Astrocyte (in vitro differentiated cells and primary cell): Measurements from ENCODE around the gene GABBR2. TPM values are rescaled to one million over a fixed set of nuclear protein-coding genes. Genes with fewer than 3 reads are reported as not detected.

Experiments used
- DNase-seq: peaks from one replicate; pipeline ENCODE4 v3.0.0-alpha.2; 2010; ENCODE audit warnings: low read depth
- FAIRE-seq: peaks from 2 replicates; lab custom pipeline; 2011; peaks lifted over from hg19 to GRCh38; lab: Jason Lieb, UNC
- H2AFZ ChIP-seq: 2 replicates; pipeline ENCODE4 v1.6.0; 2012; ENCODE audit warnings: low read depth, low read length, inconsistent platforms
- H3K27ac ChIP-seq: 2 replicates; pipeline ENCODE4 v1.5.1; 2011; ENCODE audit warnings: low read depth, low read length, inconsistent platforms
- H3K27me3 ChIP-seq: 2 replicates; pipeline ENCODE4 v1.6.0; 2011; ENCODE audit warnings: low read length, inconsistent platforms; ENCODE audit not compliant: insufficient read depth
- H3K36me3 ChIP-seq: 2 replicates; pipeline ENCODE4 v1.5.1; 2011; ENCODE audit warnings: low read length, inconsistent platforms; ENCODE audit not compliant: insufficient read depth
- H3K4me1 ChIP-seq: 2 replicates; pipeline ENCODE4 v1.5.1; 2011; ENCODE audit warnings: low read length, inconsistent platforms; ENCODE audit not compliant: insufficient read depth
- H3K4me2 ChIP-seq: 2 replicates; pipeline ENCODE4 v1.6.0; 2012; ENCODE audit warnings: low read length, inconsistent platforms
- H3K4me3 ChIP-seq: 2 replicates; pipeline ENCODE4 v1.5.1; 2011; ENCODE audit warnings: low read depth, mild to moderate bottlenecking, low read length, inconsistent platforms; ENCODE audit not compliant: insufficient read depth
- H3K79me2 ChIP-seq: 2 replicates; pipeline ENCODE4 v1.6.0; 2012; ENCODE audit warnings: mild to moderate bottlenecking, low read length, inconsistent platforms; ENCODE audit not compliant: insufficient read depth
- H3K9ac ChIP-seq: 2 replicates; pipeline ENCODE4 v1.6.0; 2012; ENCODE audit warnings: mild to moderate bottlenecking, low read length, inconsistent platforms
- H3K9me3 ChIP-seq: 2 replicates; pipeline ENCODE4 v1.5.1; 2012; ENCODE audit warnings: low read depth, mild to moderate bottlenecking, low read length, inconsistent platforms; ENCODE audit not compliant: insufficient read depth
- H4K20me1 ChIP-seq: 2 replicates; pipeline ENCODE4 v1.6.0; 2012; ENCODE audit warnings: low read length, inconsistent platforms; ENCODE audit not compliant: insufficient read depth
- H3K27ac Mint-ChIP-seq: one replicate; pipeline ENCODE4 v1.8.0; 2021; ENCODE audit warnings: mild to moderate bottlenecking, mixed read lengths; ENCODE audit not compliant: unreplicated experiment
- H3K27me3 Mint-ChIP-seq: one replicate; pipeline ENCODE4 v1.8.0; 2021; ENCODE audit warnings: low read depth, mixed read lengths; ENCODE audit not compliant: unreplicated experiment
- H3K36me3 Mint-ChIP-seq: one replicate; pipeline ENCODE4 v1.8.0; 2021; ENCODE audit warnings: low read depth, mixed read lengths; ENCODE audit not compliant: unreplicated experiment
- H3K4me1 Mint-ChIP-seq: one replicate; pipeline ENCODE4 v1.8.0; 2021; ENCODE audit warnings: low read depth, mixed read lengths; ENCODE audit not compliant: unreplicated experiment
- H3K4me3 Mint-ChIP-seq: one replicate; pipeline ENCODE4 v1.8.0; 2021; ENCODE audit warnings: mild to moderate bottlenecking, moderate library complexity, mixed read lengths; ENCODE audit not compliant: unreplicated experiment
- H3K9me3 Mint-ChIP-seq: one replicate; pipeline ENCODE4 v1.8.0; 2021; ENCODE audit warnings: mild to moderate bottlenecking, mixed read lengths; ENCODE audit not compliant: unreplicated experiment
- EZH2 ChIP-seq: IDR thresholded peaks from 2 replicates; pipeline ENCODE4 v1.6.1; 2012; ENCODE audit warnings: mild to moderate bottlenecking, low read length, inconsistent platforms; ENCODE audit not compliant: insufficient read depth
- total RNA-seq: library from RNA; stranded (reverse); gene quantifications from 2 replicates; pipeline ENCODE4 v1.2.1, GENCODE V29; 2021
- TF ChIP-seq, protein P1 (sequence below): IDR thresholded peaks from 2 replicates; pipeline ENCODE4 v1.5.1; 2011; ENCODE audit warnings: low read depth, mild to moderate bottlenecking, inconsistent platforms, low read length, moderate library complexity; ENCODE audit not compliant: insufficient read depth

Gene GABBR2
- total RNA-seq, 1 donor from 2014 or later, result 2.0 TPM

DNA sequence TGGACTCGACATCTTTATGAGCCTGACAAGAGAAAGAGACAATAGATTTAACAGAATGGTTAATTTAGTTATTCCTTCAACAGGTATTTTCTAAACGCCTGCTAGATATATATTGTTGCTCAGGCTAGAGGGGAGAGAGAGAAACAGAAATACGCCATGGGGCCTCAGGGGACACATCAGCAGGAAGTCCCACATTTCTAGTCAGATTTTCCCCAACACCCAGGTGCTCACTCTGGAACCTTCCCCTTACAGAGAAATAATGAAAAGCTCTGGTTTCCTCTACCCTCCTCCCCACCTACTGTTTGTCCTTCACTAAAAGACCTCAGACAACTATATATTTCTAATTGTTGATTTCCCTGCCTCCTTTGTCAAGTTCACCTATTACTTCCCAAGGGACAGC is 323.0 kb downstream of the GABBR2 start:
- H3K9me3 Mint-ChIP-seq, result no peaks in the 10 kb centered on the region
- Histone ChIP-seq H3K4me2 (no peak overlapping the region), H3K9me3 (no peaks in the 10 kb centered on the region), H2AFZ (no peak overlapping the region), H3K4me3 (no peak overlapping the region), H3K9ac (no peak overlapping the region), H3K27me3 (peaks cover 2% of the 10 kb centered on the region), H3K79me2 (no peaks in the 10 kb centered on the region), H3K4me1 (no peaks in the 10 kb centered on the region), H3K27ac (no peak overlapping the region), H3K36me3 (no peaks in the 10 kb centered on the region), H4K20me1 (no peaks in the 10 kb centered on the region)
- FAIRE-seq, result no peak
- no peak overlapping the region for H3K27ac Mint-ChIP-seq
- no peak for DNase-seq
- peaks cover 6% of the 10 kb centered on the region for H3K27me3 Mint-ChIP-seq
- no peak for TF ChIP-seq EZH2
- TF ChIP-seq, protein P1, sequence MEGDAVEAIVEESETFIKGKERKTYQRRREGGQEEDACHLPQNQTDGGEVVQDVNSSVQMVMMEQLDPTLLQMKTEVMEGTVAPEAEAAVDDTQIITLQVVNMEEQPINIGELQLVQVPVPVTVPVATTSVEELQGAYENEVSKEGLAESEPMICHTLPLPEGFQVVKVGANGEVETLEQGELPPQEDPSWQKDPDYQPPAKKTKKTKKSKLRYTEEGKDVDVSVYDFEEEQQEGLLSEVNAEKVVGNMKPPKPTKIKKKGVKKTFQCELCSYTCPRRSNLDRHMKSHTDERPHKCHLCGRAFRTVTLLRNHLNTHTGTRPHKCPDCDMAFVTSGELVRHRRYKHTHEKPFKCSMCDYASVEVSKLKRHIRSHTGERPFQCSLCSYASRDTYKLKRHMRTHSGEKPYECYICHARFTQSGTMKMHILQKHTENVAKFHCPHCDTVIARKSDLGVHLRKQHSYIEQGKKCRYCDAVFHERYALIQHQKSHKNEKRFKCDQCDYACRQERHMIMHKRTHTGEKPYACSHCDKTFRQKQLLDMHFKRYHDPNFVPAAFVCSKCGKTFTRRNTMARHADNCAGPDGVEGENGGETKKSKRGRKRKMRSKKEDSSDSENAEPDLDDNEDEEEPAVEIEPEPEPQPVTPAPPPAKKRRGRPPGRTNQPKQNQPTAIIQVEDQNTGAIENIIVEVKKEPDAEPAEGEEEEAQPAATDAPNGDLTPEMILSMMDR, result no peak
- H3K4me3 Mint-ChIP-seq, result no peak overlapping the region
- peaks cover 3% of the 10 kb centered on the region for H3K4me1 Mint-ChIP-seq
- peaks cover 2% of the 10 kb centered on the region for H3K36me3 Mint-ChIP-seq

DNA sequence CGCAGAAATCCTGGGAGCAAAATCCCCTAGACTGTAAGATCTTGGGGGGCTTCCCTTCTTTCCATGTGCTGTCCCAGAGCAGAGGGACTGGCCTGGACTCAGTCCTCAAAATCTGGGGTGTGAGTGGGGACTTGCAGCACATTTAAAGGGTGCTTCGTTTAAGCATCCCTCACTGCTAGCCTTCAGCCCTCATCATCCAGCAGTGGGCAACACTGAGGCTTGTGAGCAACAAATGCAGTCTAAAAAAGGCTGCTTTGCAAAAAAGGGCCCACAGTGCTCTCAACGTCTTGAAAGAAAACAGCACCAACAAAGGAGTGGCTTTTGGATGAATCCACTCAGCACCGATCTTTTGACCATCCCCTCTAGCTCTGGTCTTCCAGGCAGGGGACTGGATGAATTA is 325.0 kb downstream of the GABBR2 start:
- Histone ChIP-seq H3K27ac (no peak overlapping the region), H3K79me2 (no peaks in the 10 kb centered on the region), H3K27me3 (no peaks in the 10 kb centered on the region), H3K36me3 (no peaks in the 10 kb centered on the region), H3K9me3 (no peaks in the 10 kb centered on the region), H4K20me1 (no peaks in the 10 kb centered on the region), H3K9ac (no peak overlapping the region), H3K4me1 (peaks cover 11% of the 10 kb centered on the region), H3K4me2 (no peak overlapping the region), H2AFZ (no peak overlapping the region), H3K4me3 (no peak overlapping the region)
- FAIRE-seq, result no peak
- peaks cover under 1% of the 10 kb centered on the region for H3K36me3 Mint-ChIP-seq
- peaks cover 15% of the 10 kb centered on the region for H3K4me1 Mint-ChIP-seq
- H3K9me3 Mint-ChIP-seq, result no peaks in the 10 kb centered on the region
- H3K27me3 Mint-ChIP-seq, result peaks cover 2% of the 10 kb centered on the region
- H3K27ac Mint-ChIP-seq, result no peak overlapping the region
- no peak overlapping the region for H3K4me3 Mint-ChIP-seq
- no peak for DNase-seq
- no peak for TF ChIP-seq EZH2
- TF ChIP-seq, protein P1, result peak; percentile 14

DNA sequence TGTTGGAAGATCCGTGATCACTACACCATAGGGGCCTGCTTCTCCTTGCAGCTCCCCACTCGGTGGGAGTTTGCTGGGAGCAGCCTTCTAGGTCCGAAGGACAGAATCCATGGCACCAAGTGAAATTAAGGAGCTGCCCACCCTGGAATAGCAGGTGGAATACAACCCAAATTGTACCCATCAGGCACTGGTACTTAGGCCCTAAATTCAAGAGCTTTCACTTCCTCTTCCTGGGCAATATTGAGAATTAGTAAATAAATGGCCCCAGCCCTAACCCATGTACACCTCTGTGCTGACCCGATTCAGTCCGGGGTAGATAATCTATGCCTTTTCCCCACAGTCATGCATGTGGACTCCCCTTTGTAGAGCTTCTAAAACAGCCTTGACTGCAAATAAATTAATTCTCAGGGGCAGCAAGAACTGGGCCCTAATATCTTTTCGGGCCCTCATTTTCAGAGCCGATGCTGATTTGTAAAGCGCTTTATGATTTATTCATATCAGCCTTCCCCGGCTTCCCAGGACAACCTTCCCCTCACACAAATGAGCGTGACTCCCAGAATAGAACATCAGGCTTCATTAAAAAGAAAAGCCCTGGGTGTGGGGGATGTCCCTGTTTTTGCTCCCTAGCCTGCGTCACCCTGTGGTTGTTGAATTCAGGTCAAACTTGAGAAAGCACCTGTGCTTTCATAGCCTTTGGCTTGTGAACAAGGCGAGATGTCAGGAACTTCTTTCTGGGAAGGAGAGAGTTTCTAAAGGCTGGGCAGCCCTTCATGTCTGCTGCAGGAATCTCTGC is 327.2 kb downstream of the GABBR2 start:
- no peak overlapping the region for H2AFZ ChIP-seq
- no peaks in the 10 kb centered on the region for H3K79me2 ChIP-seq
- no peaks in the 10 kb centered on the region for H3K27me3 Mint-ChIP-seq
- no peak for TF ChIP-seq EZH2
- TF ChIP-seq, protein P1, result no peak
- no peaks in the 10 kb centered on the region for H3K9me3 ChIP-seq
- no peak overlapping the region for H3K9ac ChIP-seq
- peaks cover 17% of the 10 kb centered on the region for H3K4me1 Mint-ChIP-seq
- H3K4me2 ChIP-seq, result no peak overlapping the region
- H3K9me3 Mint-ChIP-seq, result no peaks in the 10 kb centered on the region
- no peak overlapping the region for H3K27ac Mint-ChIP-seq
- no peak for FAIRE-seq
- no peaks in the 10 kb centered on the region for H3K36me3 ChIP-seq
- H3K4me1 ChIP-seq, result peaks cover 18% of the 10 kb centered on the region
- H3K36me3 Mint-ChIP-seq, result no peaks in the 10 kb centered on the region
- H3K27ac ChIP-seq, result no peak overlapping the region
- H3K4me3 Mint-ChIP-seq, result no peak overlapping the region
- no peak for DNase-seq
- H3K4me3 ChIP-seq, result no peak overlapping the region
- no peaks in the 10 kb centered on the region for H3K27me3 ChIP-seq
- no peaks in the 10 kb centered on the region for H4K20me1 ChIP-seq
